ENCODE results near the gene ASPG.

The ASPG gene

GRCh38 chr14:104093366-104094055, 8.0 kb downstream of the ASPG start:
- peak; percentile 31 for DNase-seq (ENCODE audit: low spot score)

GRCh38 chr14:104094056-104094708, 8.7 kb downstream of the ASPG start:
- no peak for DNase-seq (ENCODE audit: low spot score)

GRCh38 chr14:104094709-104095425, 9.4 kb downstream of the ASPG start:
- peak; percentile 57 for DNase-seq (ENCODE audit: low spot score)

- no peak for DNase-seq (ENCODE audit: low spot score)
Measured at GRCh38 chr14:104095426-104096310, 10.2 kb downstream of the ASPG start.

DNA sequence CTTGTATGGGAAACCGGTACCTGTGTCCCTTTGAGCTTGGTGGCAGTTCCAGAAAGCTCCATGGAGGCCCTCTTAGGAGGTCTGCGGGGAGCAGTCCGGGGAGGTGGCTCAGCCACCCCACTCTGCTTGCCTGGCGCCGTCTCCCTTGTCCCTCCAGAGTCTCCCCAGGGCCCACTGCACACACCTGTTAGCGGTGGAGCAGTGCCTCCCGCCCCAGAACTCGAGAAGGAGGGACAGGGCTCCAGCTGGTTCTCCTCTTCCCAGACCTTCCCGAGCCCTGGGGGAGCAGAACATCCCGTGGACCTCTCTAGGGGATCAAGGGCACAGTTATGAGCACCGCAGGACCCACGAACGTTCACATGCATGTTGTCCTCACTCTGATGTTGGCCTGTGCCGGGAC, 10.8 kb downstream of the ASPG start:
- DNase-seq (ENCODE audit: low spot score), result no peak

DNA sequence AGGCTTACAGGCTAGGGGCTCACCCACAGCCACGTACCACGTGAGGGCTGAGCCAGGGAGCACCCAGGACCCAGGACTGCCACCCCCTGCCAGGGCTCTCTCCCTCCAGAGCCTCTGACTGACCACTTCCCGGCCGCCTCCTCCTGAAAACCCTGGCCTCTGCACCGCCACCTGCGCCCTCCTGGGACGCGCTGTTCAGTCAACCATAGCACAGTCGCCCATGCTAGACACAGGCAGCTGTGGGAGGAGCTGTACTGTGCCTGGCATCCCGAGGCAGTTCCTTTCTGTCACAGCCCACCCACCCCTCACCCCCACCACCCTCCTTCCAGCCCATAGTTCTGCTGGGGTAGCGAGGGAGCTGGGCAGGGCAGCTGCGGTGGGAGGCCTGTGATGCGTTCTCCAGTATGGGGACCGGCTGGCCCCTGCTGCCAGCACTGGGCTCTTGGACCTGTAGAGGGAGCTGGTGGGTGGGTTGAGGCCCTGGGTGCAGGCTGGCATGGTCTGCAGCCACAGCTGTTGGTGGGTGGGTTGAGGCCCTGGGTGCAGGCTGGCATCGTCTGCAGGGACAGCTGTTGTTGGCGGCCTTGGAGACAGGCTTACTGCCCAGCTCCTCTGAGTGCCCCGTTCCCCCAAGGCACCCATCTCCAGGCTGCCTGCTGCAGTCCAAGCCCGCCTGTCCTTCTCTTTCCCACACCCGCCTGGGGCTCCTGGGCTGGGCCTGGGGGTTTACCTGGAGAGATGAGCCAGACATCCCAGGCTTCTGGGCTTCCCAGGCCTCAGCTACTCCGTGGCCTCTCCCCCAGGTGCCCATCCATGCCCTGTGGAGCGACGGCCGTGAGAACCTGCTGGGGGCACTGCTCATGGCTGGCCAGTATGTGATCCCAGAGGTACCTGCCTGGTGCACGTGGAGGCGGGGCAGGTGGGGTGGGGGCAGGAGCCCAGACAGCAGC, 11.5 kb downstream of the ASPG start:
- DNase-seq (ENCODE audit: low spot score), result no peak

- DNase-seq (ENCODE audit: low spot score), result no peak
Measured at GRCh38 chr14:104098272-104099095, 13.0 kb downstream of the ASPG start.

DNA sequence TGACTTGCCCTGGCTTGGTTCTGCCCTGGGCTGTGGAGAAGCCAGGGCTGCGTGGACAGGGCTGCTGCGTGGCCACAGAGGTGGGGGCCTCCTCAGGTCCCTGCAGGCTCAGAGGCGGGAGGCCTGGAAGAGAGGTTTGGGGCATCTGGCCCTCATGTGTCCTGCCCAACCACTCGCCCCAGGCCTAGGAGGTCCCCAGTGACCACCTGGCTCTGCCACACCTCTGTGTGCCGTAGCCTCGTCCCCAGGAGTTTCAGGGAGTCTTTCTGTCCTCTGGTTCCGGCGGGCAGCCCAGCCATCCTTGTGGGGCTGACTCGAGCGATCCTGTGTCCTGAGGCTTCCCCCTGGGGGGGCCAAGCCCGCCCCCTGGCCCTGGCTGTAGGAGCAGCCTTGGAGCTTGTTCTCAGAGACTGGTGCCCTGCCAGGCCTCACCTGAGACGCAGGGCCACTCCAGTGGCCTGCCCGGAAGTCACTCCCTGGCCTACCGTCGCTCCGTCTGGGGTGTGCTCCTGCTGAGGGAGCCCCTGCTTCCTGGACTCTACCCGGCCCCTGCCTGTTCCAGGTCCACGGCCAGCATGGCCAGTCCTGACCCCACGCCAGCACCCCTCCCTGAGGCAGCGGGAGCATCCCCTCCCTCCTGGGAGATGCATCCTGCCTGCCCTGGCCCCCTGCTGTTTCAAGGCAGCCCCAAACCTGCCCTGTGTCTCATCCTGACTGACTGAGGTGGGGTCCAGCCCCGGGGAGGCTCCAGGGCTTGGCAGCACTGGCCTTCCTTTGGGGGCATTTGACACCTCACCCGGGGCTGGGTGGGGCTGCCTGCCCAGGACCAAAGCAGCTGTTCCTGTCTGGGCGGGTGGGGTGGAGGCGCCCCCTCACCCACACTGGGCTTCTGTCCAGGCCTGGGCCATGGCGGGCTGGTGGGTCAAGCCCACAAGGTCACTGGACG, 13.9 kb downstream of the ASPG start:
- DNase-seq (ENCODE audit: low spot score), result no peak

DNA sequence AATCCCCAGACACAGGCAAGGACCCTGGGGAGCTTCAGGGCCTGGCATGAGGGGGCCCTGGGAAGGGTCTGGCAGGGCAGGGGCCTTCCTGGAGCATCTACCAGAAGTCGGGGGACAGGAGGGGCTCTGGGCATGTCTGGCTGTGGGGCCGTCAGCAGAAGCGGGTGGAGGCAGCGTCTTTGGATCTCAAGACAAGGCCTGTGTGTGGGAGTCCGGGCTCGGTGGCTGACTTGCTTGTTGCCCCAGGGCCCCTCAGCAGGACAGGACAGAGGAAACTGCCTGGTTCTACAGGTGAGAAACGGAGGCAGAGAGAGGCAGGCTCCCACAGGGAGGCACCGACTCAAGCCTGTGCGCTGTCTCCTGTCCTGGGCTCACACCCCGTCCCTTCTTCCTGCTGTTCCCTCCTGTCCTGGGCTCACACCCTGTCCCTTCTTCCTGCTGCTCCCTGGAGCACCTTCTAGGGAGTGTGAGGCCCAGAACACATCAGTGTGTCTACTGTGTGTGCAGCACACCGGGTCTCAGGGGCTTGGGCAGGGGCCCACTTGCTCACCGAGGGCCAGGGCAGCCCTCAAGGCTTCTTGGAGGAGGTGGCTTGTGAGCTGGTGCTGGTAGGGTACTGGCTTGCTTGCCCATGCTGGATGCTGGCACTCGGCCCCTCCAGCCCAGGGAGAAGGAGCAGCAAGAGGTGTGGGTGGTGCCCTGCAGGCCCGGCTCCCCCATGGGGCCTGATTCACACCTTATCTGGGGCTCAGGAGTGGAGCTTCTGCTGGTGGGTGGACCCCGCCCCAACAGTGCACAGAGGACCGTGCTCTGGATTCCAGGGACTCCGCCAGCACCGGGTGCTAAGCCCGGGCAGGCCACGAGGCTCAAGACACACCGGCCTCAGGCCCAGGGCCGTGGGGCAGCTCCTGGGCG, 14.9 kb downstream of the ASPG start:
- no peak for DNase-seq (ENCODE audit: low spot score)

DNA sequence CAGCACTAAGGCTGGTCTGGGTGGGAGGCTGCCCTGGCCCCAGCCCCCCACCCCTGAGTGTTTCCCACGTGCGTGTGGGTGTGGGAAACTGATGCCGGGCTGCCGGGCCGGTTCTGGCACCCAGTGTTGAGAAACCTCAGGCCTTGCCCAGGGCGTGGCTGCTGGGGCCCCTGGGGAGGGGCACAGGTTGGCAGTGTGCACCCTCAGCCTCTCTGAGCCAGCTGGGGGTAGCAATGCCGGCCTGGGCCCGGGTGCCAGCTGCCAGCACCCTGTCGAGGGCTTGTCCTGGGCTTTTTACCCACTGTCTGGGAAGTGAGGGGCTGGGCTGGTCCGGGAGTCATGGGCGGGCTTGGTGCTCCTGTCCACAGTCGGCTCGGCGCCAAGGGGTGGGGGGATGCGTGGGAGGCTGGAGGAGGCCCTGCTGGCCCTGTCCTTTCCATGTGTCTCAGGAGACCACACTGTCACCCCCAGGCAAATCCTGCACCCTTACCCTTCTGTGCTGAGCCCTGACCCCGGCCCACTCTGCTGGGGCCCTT, 15.7 kb downstream of the ASPG start:
- DNase-seq (ENCODE audit: low spot score), result no peak

GRCh38 chr14:104101651-104102281, 16.3 kb downstream of the ASPG start:
- no peak for DNase-seq (ENCODE audit: low spot score)

GRCh38 chr14:104102282-104102914, 16.9 kb downstream of the ASPG start:
- no peak for DNase-seq (ENCODE audit: low spot score)

GRCh38 chr14:104103061-104103445, 17.6 kb downstream of the ASPG start:
- no peak for DNase-seq (ENCODE audit: low spot score)

- no peak for DNase-seq (ENCODE audit: low spot score)
Measured at GRCh38 chr14:104103446-104104075, 18.1 kb downstream of the ASPG start.

DNA sequence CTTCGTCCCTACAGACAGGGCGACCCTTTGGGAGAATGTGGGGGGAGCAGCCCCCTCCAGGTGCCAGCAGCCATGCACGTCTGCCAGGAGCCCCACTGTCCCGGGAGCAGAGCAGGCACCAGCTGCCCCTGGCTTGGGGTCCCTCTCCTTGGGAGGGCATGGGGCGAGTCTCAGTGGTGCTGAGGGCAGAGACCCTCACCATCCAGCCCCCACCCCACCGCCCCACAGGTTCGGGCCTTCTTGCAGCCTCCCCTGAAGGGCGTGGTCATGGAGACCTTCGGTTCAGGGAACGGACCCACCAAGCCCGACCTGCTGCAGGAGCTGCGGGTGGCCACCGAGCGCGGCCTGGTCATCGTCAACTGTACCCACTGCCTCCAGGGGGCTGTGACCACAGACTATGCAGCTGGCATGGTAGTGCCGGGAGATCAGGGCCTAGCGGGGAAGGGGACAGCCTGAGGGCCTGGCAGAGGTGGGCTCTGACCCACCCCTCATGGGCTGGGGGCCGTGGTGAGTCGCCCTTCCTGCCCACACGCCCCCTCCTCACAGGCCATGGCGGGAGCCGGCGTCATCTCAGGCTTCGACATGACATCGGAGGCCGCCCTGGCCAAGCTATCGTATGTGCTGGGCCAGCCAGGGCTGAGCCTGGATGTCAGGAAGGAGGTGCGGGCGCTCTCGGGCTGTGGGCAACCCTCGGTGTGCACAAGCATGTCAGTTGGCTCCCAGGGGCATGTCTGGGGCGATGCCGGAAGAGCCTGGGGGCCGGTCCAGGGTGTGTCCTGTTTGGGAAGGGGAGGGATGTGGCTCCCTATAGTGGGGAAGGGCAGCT, 18.8 kb downstream of the ASPG start:
- DNase-seq (ENCODE audit: low spot score), result no peak

All from hematopoietic multipotent progenitor cell treated with erythropoietin and hydrocortisone succinate and interleukin-3 and kit ligand, for 17 days (in vitro differentiated cells).